Panc1 (cell line): ENCODE results near the gene SSR2. TPM values are rescaled to one million over a fixed set of nuclear protein-coding genes. Genes with fewer than 3 reads are reported as not detected.

Source experiments
- ATAC-seq: fragments of 200-7000 bp; cut with Tn5 transposase; 2 replicates; pipeline ENCODE4 v1.9.1; 2020; ENCODE audit warnings: mild to moderate bottlenecking, moderate library complexity
- BruUV-seq: library from RNA; stranded (reverse); fragments of 400-500 nt; replicated peaks from 2 replicates; lab custom pipeline; 2021; lab: Mats Ljungman, UMichigan
- CTCF ChIA-PET: fragments of 300-600 bp; sonication (Branson Sonifier 250); formaldehyde crosslinking; loops from one replicate; lab custom pipeline; 2022; ENCODE audit warnings: antibody characterized with exemption; lab: Charles Lee
- POLR2A ChIA-PET: fragments of 300-600 bp; sonication (Branson Sonifier 250); formaldehyde crosslinking; loops from one replicate; lab custom pipeline; 2022; ENCODE audit warnings: antibody characterized with exemption; lab: Charles Lee
- DNase-seq: peaks from one replicate; pipeline ENCODE4 v3.0.0-alpha.2; 2010; ENCODE audit warnings: low read depth, low spot score
- H3K27ac ChIP-seq: 2 replicates; pipeline ENCODE4 v1.5.1; 2011; ENCODE audit warnings: mild to moderate bottlenecking, low read length, inconsistent platforms
- H3K27me3 ChIP-seq: fragments of 200-500 bp; sonication (Bioruptor generic); 2 replicates; pipeline ENCODE4 v1.6.0; 2014; ENCODE audit warnings: low read length, inconsistent platforms; ENCODE audit not compliant: control insufficient read depth, insufficient read depth
- H3K36me3 ChIP-seq: fragments of 200-500 bp; sonication (Bioruptor generic); 2 replicates; pipeline ENCODE4 v1.5.1; 2014; ENCODE audit warnings: inconsistent platforms, mild to moderate bottlenecking, low read length, moderate library complexity; ENCODE audit not compliant: control insufficient read depth, insufficient read depth
- H3K4me1 ChIP-seq: 2 replicates; pipeline ENCODE4 v1.5.1; 2011; ENCODE audit warnings: inconsistent platforms, mild to moderate bottlenecking, low read length, moderate library complexity; ENCODE audit not compliant: control insufficient read depth, insufficient read depth
- H3K4me3 ChIP-seq, 2 experiments: 2 replicates each; pipeline ENCODE4 v1.5.1; 2011 to 2012; ENCODE audit warnings: low read depth in 2 of 2, low read length in 2 of 2, mild to moderate bottlenecking in 2 of 2, inconsistent platforms in 1 of 2, moderate library complexity in 1 of 2
- H3K9me3 ChIP-seq: fragments of 200-500 bp; sonication (Bioruptor generic); 2 replicates; pipeline ENCODE4 v1.5.1; 2014; ENCODE audit warnings: low read depth, mild to moderate bottlenecking, inconsistent platforms, low read length, moderate library complexity; ENCODE audit not compliant: control insufficient read depth, insufficient read depth
- CTCF ChIP-seq: fragments of 450-650 bp; IDR thresholded peaks from 2 replicates; pipeline ENCODE4 v1.5.1; 2017; ENCODE audit warnings: mild to moderate bottlenecking
- POLR2AphosphoS5 ChIP-seq: IDR thresholded peaks from 2 replicates; pipeline ENCODE4 v1.6.1; 2012; ENCODE audit warnings: mild to moderate bottlenecking, low read depth, low read length, moderate library complexity
- REST ChIP-seq, 2 experiments: IDR thresholded peaks; 2 replicates each; pipeline ENCODE4 v1.6.1; 2011 to 2012; ENCODE audit warnings: low read depth in 2 of 2, control low read depth in 1 of 2, low read length in 1 of 2, mild to moderate bottlenecking in 1 of 2, moderate library complexity in 1 of 2; ENCODE audit not compliant: insufficient read depth in 1 of 2
- SIN3A ChIP-seq: IDR thresholded peaks from 2 replicates; pipeline ENCODE4 v1.6.1; 2012; ENCODE audit warnings: low read depth, mild to moderate bottlenecking, low read length, moderate library complexity, borderline replicate concordance; ENCODE audit not compliant: insufficient read depth
- TCF7L2 ChIP-seq: IDR thresholded peaks from 2 replicates; pipeline ENCODE4 v1.6.1; 2011; ENCODE audit warnings: mild to moderate bottlenecking, low read depth, low read length, inconsistent platforms
- in situ Hi-C: cut with HindIII; loops from 2 replicates; pipeline ENCODE4 v1.10.0; 2016; ENCODE audit warnings: low sequenced_read_pairs, low pct_unique_long_range_greater_than_20kb
- intact Hi-C: fragments of 100-400 bp; cut with micrococcal nuclease; formaldehyde crosslinking; loops from one replicate; pipeline ENCODE4 v1.10.0; 2022; ENCODE audit not compliant: unreplicated experiment
- total RNA-seq: library from RNA; stranded (reverse); gene quantifications from one replicate; pipeline ENCODE4 v1.2.1, GENCODE V29; 2021; ENCODE audit not compliant: unreplicated experiment

The SSR2 gene
- total RNA-seq, 1 experiment from 2014 or later, result 252 TPM

- Histone ChIP-seq H3K4me3 (peak within 1 kb of the TSS; percentile 87 to 96), H3K27ac (peak within 1 kb of the TSS; percentile 99), H3K36me3 (peaks cover 3% of the 10 kb centered on the region; the same call in 1 of the 2 replicates), H3K27me3 (no peaks in the 10 kb centered on the region), H3K9me3 (no peaks in the 10 kb centered on the region), H3K4me1 (peaks cover 7% of the 10 kb centered on the region; the same call in 1 of the 2 replicates)
- BruUV-seq, result no TSS peak
- ChIA-PET CTCF (interaction anchor here (0.6 kb wide), 1 partner anchor 46 kb away, joined by 9 read pairs; no protein-coding TSS in a partner anchor), POLR2A (interaction anchor here (0.5 kb wide), 1 partner anchor 105 kb away, joined by 7 read pairs; no protein-coding TSS in a partner anchor)
- in situ Hi-C loops (no loop called here), intact Hi-C loops (loop anchor here (5.0 kb wide), 1 partner anchor 112 kb away; the partner anchor contains the start of gene RXFP4)
- ATAC-seq (peak; percentile 91), DNase-seq (peak; percentile 95)
- TF ChIP-seq TCF7L2 (peak; percentile 86), SIN3A (peak; percentile 84; the same call in 1 of the 2 replicates), REST (IDR thresholded peaks at IDR 0.05; ENCODE audit: insufficient read depth in 1 of 2, low read depth in 2 of 2, low read length in 1 of 2) (peak in 1 of 2 experiments; percentile 41; a peak in 1 of 4 replicates), CTCF (no peak), POLR2AphosphoS5 (peak; percentile 77)
These were observed 33.9 kb upstream of the SSR2 start, which contains the start of gene LAMTOR2 for GRCh38 chr1:156054500-156055280. Gene LAMTOR2 (plus strand): TSS chr1:156054782. CDS start chr1:156054890, 108 bp downstream.

- intact Hi-C loops, result no loop called here
- H3K27ac ChIP-seq, result peak within 1 kb of the TSS; percentile 99
These were observed 33.2 kb upstream of the SSR2 start, which contains the start of gene UBQLN4 for GRCh38 chr1:156053768-156054499. Gene UBQLN4 (minus strand): TSS chr1:156053798. CDS start chr1:156053701, 97 bp downstream.

More at GRCh38 chr1:156053768-156054499, 33.2 kb upstream of the SSR2 start, which contains the start of gene UBQLN4:
- Histone ChIP-seq H3K4me3 (peak within 1 kb of the TSS; percentile 87 to 96), H3K4me1 (peaks cover 7% of the 10 kb centered on the region; the same call in 1 of the 2 replicates), H3K9me3 (no peaks in the 10 kb centered on the region), H3K27me3 (no peaks in the 10 kb centered on the region), H3K36me3 (peaks cover 3% of the 10 kb centered on the region; the same call in 1 of the 2 replicates)
- TF ChIP-seq TCF7L2, result no peak
- TF ChIP-seq CTCF, result peak; percentile 85
- TF ChIP-seq POLR2AphosphoS5, result no peak
- no peak; a peak in 1 of 4 replicates for TF ChIP-seq REST (IDR thresholded peaks at IDR 0.05; ENCODE audit: insufficient read depth in 1 of 2, low read depth in 2 of 2, low read length in 1 of 2)
- peak; percentile 19; the same call in 1 of the 2 replicates for TF ChIP-seq SIN3A
- POLR2A ChIA-PET, result interaction anchor here (0.5 to 0.6 kb wide), 2 partner anchors 24 to 104 kb away, joined by 7 to 8 read pairs; no protein-coding TSS in a partner anchor
- peak; percentile 72 for ATAC-seq
- no TSS peak for BruUV-seq
- in situ Hi-C loops, result no loop called here
- CTCF ChIA-PET, result interaction anchor here (0.6 to 0.9 kb wide), 3 partner anchors 13 to 45 kb away, joined by 4 to 9 read pairs (median 9); no protein-coding TSS in a partner anchor
- DNase-seq, result no peak
